ENCODE data around the gene SUPT4H1.

DNA sequence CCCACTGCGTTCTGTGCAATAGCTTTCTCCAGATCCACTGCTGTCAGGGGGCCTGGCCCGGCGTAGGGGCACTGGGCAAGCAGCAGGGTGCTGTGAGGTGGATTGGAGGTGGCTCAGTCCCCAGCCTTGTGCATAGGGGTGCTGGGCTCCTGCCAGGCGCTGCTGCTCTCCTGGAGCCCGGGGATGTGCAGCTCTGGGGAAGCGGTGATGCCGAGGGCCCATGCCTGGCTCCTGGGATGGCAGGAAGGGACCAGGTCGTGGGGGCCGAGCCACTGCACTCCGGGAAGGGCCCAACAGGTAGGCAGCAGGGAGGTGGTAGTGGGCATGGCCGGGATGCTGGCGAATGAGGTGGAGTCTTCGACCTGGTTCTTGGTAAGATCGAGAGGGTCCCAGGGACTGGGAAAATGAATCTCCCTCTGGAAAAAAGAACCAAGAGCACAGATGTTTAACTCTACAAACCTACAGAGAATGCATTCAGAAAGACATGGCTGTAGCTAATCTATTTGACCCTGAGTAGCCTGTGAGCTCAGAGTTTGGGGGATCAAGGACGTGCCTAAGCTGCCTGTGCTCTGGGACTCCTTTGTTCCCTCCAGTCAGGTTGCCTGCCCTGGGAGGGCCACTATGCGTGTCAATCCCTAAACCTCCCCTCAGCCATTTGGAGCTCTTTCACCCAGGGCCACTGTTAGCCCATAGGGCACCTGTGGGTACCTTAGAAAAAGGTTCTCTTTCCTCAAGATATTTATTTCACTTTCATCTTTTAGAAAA is 6.6 kb upstream of the SUPT4H1 start:
- TF ChIP-seq, protein P1, sequence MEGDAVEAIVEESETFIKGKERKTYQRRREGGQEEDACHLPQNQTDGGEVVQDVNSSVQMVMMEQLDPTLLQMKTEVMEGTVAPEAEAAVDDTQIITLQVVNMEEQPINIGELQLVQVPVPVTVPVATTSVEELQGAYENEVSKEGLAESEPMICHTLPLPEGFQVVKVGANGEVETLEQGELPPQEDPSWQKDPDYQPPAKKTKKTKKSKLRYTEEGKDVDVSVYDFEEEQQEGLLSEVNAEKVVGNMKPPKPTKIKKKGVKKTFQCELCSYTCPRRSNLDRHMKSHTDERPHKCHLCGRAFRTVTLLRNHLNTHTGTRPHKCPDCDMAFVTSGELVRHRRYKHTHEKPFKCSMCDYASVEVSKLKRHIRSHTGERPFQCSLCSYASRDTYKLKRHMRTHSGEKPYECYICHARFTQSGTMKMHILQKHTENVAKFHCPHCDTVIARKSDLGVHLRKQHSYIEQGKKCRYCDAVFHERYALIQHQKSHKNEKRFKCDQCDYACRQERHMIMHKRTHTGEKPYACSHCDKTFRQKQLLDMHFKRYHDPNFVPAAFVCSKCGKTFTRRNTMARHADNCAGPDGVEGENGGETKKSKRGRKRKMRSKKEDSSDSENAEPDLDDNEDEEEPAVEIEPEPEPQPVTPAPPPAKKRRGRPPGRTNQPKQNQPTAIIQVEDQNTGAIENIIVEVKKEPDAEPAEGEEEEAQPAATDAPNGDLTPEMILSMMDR (IDR thresholded peaks at IDR 0.05; ENCODE audit: borderline replicate concordance, extremely low read depth, low read length, poor library complexity, severe bottlenecking), result no peak
- TF ChIP-seq EZH2 (IDR thresholded peaks at IDR 0.05; ENCODE audit: borderline replicate concordance, low read depth, low read length, severe bottlenecking), result no peak
